ENCODE results near the gene MYH15. TPM values are rescaled to one million over a fixed set of nuclear protein-coding genes. Genes with fewer than 3 reads are reported as not detected.

Gene MYH15
- total RNA-seq, 2 donors from 2014 or later: 0.05 to 0.19 TPM

Other genes with a start within 250 kb of the MYH15 start
- not detected for gene HHLA2, start 214.0 kb downstream of the MYH15 start, total RNA-seq
- 1 to 10 TPM; 2.9 to 3.5 TPM for gene CIP2A, start 78.8 kb upstream of the MYH15 start, total RNA-seq
- 10 to 100 TPM; 11.8 to 19.5 TPM for gene DZIP3, start 79.1 kb upstream of the MYH15 start, total RNA-seq
- gene RETNLB, start 246.8 kb upstream of the MYH15 start, total RNA-seq: not detected

Data from posterior vena cava (tissue), 2 donors.